ENCODE data around the gene GALNT14.
"Not testable (repeated sequence)": the region's sequence is repeated elsewhere in the genome, so short reads cannot be mapped to it uniquely, and the experiment has no call there.

The GALNT14 gene

DNA sequence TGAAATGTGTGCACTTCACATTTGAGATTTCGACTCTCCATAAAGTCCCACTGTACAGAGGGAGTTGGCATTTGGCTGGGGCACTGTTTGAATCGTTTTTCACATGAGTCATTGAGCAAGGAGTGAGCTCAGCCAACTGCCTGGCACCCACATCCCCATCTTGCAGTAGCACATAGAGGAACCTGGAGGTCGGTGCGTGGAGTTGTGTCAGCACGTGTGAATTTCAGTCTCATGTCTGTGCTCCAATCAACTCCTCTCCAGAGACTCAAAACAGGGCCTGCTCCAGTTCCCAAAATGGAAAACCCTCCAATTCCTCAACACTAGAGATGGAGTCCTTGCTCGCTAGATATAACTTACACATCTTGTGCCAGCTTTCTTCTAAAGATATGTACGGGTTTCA, 204.2 kb downstream of the GALNT14 start:
- FAIRE-seq, result no peak

DNA sequence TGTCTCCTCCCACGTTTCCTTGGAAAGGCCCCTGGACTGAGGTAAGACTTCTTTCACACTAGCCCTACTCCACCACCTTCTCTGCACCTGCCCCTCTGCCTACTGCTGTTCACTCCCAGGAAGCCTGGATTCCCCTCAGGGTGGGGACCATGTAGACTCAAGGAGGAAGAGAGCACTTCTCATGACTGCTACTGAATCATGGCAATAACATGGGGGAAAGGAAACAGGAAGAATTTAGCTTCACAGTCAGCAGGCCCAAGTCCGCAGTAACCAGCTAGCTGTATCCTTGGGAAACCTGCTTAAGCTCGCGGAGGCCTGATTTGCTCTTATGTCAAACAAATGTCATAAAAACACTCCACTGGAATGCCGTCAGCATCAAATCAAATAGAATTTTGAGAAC, 204.7 kb downstream of the GALNT14 start:
- no peak for FAIRE-seq

DNA sequence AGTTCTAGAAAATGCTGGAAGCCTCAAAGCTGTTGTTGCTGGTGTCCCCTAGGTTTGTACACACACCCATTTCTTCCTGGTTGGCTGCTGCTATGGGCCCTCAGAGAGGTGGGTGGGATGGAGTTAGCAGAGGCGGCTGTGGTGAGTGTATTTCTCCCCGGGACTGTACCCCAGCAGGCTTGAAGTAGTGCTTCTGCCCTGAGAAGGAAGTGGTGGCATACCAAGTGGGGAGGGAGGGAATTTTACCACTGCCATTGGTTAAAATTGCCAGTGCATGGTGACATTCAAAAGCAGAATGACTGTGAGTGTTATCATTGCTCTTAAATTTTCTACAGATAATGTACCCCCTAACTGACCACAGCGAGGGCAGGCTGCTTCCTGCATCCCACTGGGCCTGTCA, 205.4 kb downstream of the GALNT14 start:
- FAIRE-seq, result no peak

GRCh38 chr2:30931841-30932407, 206.3 kb downstream of the GALNT14 start:
- no peak for FAIRE-seq

GRCh38 chr2:30930716-30931115, 207.5 kb downstream of the GALNT14 start:
- no peak for FAIRE-seq

- FAIRE-seq, result no peak
Observed at GRCh38 chr2:30927465-30928075, 210.7 kb downstream of the GALNT14 start.

DNA sequence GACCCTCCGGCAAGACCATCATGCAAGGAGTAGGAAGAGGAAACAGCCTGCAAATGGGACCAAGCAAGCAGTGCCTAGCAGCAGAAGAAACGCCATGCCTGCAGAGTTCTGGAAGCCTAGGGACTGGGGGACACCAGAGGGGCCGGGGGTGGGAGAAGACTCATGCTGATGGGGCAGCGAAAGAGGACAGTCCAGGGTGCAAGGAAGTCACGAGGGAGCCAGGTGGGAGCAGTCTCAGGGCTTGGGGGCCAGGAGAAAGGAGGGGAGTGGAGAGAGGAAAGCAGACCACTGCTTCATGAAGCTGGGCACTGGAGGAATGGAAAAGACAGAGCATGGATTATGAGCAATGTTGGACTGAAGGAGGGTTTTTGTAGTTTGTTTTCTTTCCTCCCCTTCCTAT, 211.6 kb downstream of the GALNT14 start:
- no peak for FAIRE-seq

- no peak for FAIRE-seq
Observed at GRCh38 chr2:30923623-30924022, 214.6 kb downstream of the GALNT14 start.

DNA sequence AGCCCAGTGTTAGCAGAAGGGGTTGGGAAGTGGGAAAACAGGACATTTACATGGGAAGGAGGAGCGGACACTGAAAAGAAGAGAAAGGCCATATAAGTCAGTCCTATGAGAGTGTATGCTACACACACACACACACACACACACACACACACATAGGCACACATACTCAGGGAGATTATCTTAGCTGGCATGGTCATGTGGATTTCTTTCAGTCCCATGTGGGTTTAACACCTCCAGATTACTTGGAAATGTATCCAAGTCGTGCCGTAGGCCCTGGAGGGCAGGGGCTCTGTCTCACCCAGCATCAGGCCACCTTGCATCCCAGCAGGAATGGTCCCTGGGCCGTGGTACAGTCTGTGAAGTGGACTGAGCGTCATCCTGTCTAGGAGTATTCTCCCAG, 217.7 kb downstream of the GALNT14 start:
- FAIRE-seq, result no peak

DNA sequence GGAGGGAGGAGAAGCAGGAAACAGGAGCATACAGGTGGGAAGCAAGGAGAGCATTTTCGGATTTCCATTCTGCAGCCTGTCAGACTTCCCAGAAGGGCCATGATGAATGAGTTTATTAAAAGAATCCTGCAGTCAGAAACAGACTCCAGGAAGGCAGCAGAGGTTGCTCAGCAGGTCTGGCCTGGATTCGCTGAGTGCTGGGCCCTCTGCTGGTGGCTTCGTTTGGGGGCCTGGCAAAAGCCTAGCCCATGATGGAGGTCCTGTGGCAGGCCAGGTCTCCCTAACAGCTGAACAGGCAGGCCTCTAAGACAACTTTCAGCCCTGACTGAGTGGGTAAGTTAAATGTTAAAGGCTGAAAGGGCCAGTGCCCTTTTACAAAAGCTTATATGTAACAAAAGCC, 222.8 kb downstream of the GALNT14 start:
- no peak for FAIRE-seq

GRCh38 chr2:30914456-30914855, 223.8 kb downstream of the GALNT14 start:
- no peak for FAIRE-seq

- no peak for FAIRE-seq
Observed at GRCh38 chr2:30912056-30912455, 226.2 kb downstream of the GALNT14 start.

- FAIRE-seq, result no peak
Observed at GRCh38 chr2:30911327-30911726, 226.9 kb downstream of the GALNT14 start.

- FAIRE-seq, result no peak
Observed at GRCh38 chr2:30910686-30911085, 227.6 kb downstream of the GALNT14 start.

GRCh38 chr2:30904437-30904836, 233.8 kb downstream of the GALNT14 start:
- FAIRE-seq, result not testable (repeated sequence)

- FAIRE-seq, result no peak
Observed at GRCh38 chr2:30903326-30903725, 234.9 kb downstream of the GALNT14 start.

DNA sequence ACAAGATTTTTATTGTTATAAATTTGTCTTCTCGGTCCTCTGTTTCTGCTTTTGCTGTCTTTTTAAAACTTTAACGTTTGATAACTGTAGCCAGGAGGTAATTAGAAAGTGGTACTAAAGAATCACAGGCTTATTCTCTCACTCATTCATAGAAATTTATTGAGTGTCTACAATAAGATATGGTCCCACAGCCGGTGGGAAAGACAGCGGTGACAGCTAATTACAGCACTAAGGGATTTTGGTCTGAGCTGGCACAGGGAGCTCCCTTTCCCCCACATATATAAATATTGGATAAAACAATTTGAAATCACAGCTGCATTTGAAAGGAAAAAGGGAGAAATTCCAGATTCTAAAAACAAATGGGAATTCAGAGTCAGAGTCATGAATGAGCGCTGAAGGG, 237.9 kb downstream of the GALNT14 start:
- no peak for FAIRE-seq

- no peak for FAIRE-seq
Observed at GRCh38 chr2:30899516-30900054, 238.7 kb downstream of the GALNT14 start.

GRCh38 chr2:30897539-30897938, 240.7 kb downstream of the GALNT14 start:
- FAIRE-seq, result no peak

GRCh38 chr2:30894498-30895119, 243.6 kb downstream of the GALNT14 start:
- FAIRE-seq, result no peak

GRCh38 chr2:30888852-30889409, 249.3 kb downstream of the GALNT14 start:
- FAIRE-seq, result no peak

DNA sequence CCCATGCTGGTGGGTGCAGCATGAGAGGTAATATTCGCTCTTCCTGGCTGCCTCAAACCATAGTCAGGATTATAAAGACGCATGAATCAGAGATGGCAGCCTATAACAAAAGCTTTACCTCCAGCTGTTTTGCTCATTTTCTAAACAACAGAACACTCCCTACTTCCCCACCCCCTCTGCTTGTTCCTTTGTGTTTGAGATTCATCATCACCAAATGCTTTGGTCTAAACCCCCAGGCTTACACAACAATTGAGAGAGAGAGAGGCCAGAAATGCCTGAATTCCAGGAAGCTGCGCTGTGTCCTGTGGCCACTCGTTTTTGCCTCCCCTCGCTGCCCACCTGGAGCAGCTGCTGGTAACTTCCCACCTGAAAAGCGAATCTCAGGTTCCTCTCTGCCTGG, 252.2 kb downstream of the GALNT14 start:
- FAIRE-seq, result no peak

- no peak for FAIRE-seq
Observed at GRCh38 chr2:30883822-30884221, 254.4 kb downstream of the GALNT14 start.

GRCh38 chr2:30883184-30883583, 255.1 kb downstream of the GALNT14 start:
- no peak for FAIRE-seq
